ENCODE measurements around the gene GABRA5.

Gene GABRA5

DNA sequence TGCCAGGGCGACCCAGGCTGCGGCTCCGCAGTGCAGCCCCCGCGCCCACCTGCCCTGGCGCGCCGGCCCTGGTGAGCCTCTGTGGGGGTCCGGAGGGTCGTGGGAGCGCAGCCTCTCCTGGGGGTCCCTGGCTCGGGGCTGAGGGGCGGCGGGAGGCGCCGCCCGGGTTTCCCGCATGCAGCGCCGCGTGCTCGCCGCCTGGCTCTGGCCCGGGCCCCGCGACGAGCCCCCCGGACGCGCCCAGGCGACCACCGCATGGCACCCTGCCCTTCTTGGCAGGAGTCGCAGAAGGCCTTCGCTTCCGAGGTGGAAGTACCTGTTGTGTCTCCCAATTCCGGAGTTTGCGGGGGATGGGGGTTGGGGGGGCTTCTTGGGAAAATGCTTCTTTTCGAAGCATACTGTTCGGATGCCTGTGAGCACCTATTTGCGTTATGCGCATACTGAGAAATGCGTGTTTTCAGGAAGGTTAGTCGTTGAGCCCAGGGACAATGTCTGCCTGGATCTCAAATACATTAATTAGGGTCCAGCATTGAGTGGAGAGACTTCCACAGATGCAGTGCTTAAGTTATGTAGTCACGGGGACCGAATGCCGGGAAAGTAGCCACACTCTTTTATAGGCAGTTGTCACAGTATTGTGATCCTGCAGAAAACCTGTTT lies 1.3 kb downstream of the GABRA5 start:
- no peak overlapping the region for H3K27ac Mint-ChIP-seq
- H3K4me1 Mint-ChIP-seq (ENCODE audit: low read depth), result no peaks in the 10 kb centered on the region
- H3K36me3 Mint-ChIP-seq, result no peaks in the 10 kb centered on the region
- no peaks in the 10 kb centered on the region for H3K9me3 Mint-ChIP-seq (ENCODE audit: low read depth)
- H3K4me3 Mint-ChIP-seq, result no peak overlapping the region
- H3K27me3 Mint-ChIP-seq, result peaks cover 20% of the 10 kb centered on the region

- Mint-ChIP-seq H3K9me3 (ENCODE audit: low read depth) (no peaks in the 10 kb centered on the region), H3K27ac (no peak overlapping the region), H3K4me3 (no peak overlapping the region), H3K4me1 (ENCODE audit: low read depth) (no peaks in the 10 kb centered on the region), H3K27me3 (peaks cover 20% of the 10 kb centered on the region), H3K36me3 (no peaks in the 10 kb centered on the region)
Measured at GRCh38 chr15:26869628-26870027, 2.8 kb downstream of the GABRA5 start.

GRCh38 chr15:26870346-26870745 lies 3.5 kb downstream of the GABRA5 start:
- no peaks in the 10 kb centered on the region for H3K36me3 Mint-ChIP-seq
- H3K4me1 Mint-ChIP-seq (ENCODE audit: low read depth), result no peaks in the 10 kb centered on the region
- no peaks in the 10 kb centered on the region for H3K9me3 Mint-ChIP-seq (ENCODE audit: low read depth)
- H3K27ac Mint-ChIP-seq, result no peak overlapping the region
- H3K4me3 Mint-ChIP-seq, result no peak overlapping the region
- peaks cover 17% of the 10 kb centered on the region for H3K27me3 Mint-ChIP-seq

DNA sequence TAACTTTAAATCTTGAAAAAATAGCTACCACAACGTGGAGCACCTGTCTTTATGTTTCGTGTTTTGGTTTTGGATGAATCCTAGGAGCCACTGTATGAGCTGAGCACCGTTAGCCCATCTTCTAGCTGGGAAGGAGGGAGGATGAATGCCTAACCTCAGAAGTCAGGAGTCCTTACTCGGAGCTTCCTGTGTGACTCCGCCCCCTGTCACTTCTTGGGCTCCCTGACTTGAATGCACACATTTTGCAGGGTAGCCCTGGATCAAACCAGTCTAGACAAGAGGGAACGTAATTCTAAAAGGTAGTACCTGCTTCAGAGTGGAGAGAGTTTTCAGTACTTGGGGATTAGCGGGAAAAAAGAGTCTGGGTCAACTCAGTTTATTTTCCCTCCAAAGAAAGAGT lies 5.3 kb downstream of the GABRA5 start:
- H3K27me3 Mint-ChIP-seq, result peaks cover 7% of the 10 kb centered on the region
- H3K27ac Mint-ChIP-seq, result no peak overlapping the region
- no peaks in the 10 kb centered on the region for H3K36me3 Mint-ChIP-seq
- no peaks in the 10 kb centered on the region for H3K9me3 Mint-ChIP-seq (ENCODE audit: low read depth)
- no peak overlapping the region for H3K4me3 Mint-ChIP-seq
- no peaks in the 10 kb centered on the region for H3K4me1 Mint-ChIP-seq (ENCODE audit: low read depth)

DNA sequence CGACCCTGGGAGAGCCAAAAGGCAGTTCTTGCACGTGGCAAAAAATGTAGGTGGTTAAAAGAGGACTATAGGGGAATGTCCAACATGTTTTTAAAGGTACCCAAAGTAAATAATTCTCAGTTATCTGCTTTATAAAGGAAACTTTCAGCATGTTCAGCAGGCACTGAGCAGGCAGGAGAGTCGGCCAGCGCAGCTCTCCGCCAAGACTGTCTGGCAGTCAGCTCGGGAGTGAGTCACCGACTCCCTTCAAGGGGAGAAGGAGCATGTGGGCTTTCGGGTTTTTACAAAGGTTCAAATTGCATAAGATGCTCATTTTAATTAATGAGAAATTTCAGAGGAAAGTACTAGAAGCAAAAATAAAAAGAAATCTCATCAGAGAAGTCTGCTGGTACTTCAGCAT lies 7.0 kb downstream of the GABRA5 start:
- no peak overlapping the region for H3K27ac Mint-ChIP-seq
- H3K9me3 Mint-ChIP-seq (ENCODE audit: low read depth), result no peaks in the 10 kb centered on the region
- H3K4me1 Mint-ChIP-seq (ENCODE audit: low read depth), result no peaks in the 10 kb centered on the region
- no peak overlapping the region for H3K4me3 Mint-ChIP-seq
- peaks cover 2% of the 10 kb centered on the region for H3K27me3 Mint-ChIP-seq
- H3K36me3 Mint-ChIP-seq, result no peaks in the 10 kb centered on the region

- no peaks in the 10 kb centered on the region for H3K4me1 Mint-ChIP-seq (ENCODE audit: low read depth)
- no peaks in the 10 kb centered on the region for H3K9me3 Mint-ChIP-seq (ENCODE audit: low read depth)
- H3K36me3 Mint-ChIP-seq, result no peaks in the 10 kb centered on the region
- no peaks in the 10 kb centered on the region for H3K27me3 Mint-ChIP-seq
- H3K27ac Mint-ChIP-seq, result no peak overlapping the region
- H3K4me3 Mint-ChIP-seq, result no peak overlapping the region
Measured at GRCh38 chr15:26874774-26875475, 8.1 kb downstream of the GABRA5 start.

- Mint-ChIP-seq H3K27me3 (no peaks in the 10 kb centered on the region), H3K36me3 (no peaks in the 10 kb centered on the region), H3K9me3 (ENCODE audit: low read depth) (no peaks in the 10 kb centered on the region), H3K4me3 (no peak overlapping the region), H3K27ac (no peak overlapping the region), H3K4me1 (ENCODE audit: low read depth) (no peaks in the 10 kb centered on the region)
Measured at GRCh38 chr15:26875476-26875850, 8.6 kb downstream of the GABRA5 start.

DNA sequence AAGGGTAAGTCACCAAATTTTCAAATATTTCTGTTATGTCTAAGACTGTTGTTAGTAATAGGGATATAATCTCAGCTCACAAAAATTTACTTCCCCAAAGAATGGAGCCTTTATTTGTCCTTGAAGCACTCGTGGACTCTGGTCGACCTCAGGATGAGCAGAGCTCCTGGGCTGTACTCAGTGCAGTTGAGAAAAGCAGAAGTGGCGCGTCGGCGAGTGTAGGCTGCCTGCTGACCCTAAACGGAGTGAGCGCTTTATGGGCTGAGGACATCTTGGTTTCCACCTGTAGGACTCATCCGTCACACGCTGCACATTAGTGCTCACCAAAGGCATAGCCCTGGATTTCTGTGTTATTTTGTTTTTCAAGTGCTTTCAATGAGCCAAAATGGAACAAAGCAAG lies 11.0 kb downstream of the GABRA5 start:
- no peaks in the 10 kb centered on the region for H3K4me1 Mint-ChIP-seq (ENCODE audit: low read depth)
- no peaks in the 10 kb centered on the region for H3K27me3 Mint-ChIP-seq
- no peak overlapping the region for H3K27ac Mint-ChIP-seq
- H3K4me3 Mint-ChIP-seq, result no peak overlapping the region
- H3K9me3 Mint-ChIP-seq (ENCODE audit: low read depth), result no peaks in the 10 kb centered on the region
- H3K36me3 Mint-ChIP-seq, result no peaks in the 10 kb centered on the region

- no peaks in the 10 kb centered on the region for H3K27me3 Mint-ChIP-seq
- H3K9me3 Mint-ChIP-seq (ENCODE audit: low read depth), result no peaks in the 10 kb centered on the region
- H3K4me3 Mint-ChIP-seq, result no peak overlapping the region
- no peaks in the 10 kb centered on the region for H3K36me3 Mint-ChIP-seq
- no peak overlapping the region for H3K27ac Mint-ChIP-seq
- no peaks in the 10 kb centered on the region for H3K4me1 Mint-ChIP-seq (ENCODE audit: low read depth)
Measured at GRCh38 chr15:26879706-26880105, 12.8 kb downstream of the GABRA5 start.

DNA sequence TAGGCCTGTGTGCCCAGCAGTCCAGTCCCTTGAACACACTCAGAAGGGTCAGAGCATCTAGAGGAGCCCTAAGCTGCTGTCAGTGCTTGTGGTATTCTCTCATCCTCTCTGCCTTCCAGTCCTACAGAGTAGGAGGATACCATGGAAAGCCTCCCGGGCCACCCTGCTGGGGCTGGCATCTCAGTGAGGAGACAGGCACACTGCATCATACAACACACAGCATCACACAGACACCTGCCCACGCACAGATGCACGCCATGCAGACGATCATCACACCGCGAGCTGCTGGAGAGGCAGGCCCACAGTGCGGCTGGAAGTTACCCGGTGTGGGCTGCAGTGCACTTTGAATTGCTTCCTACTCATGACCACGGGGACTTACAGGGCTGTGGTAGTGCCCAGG lies 15.2 kb downstream of the GABRA5 start:
- Mint-ChIP-seq H3K27me3 (no peaks in the 10 kb centered on the region), H3K27ac (no peak overlapping the region), H3K4me1 (ENCODE audit: low read depth) (no peaks in the 10 kb centered on the region), H3K9me3 (ENCODE audit: low read depth) (no peaks in the 10 kb centered on the region), H3K36me3 (no peaks in the 10 kb centered on the region), H3K4me3 (no peak overlapping the region)

DNA sequence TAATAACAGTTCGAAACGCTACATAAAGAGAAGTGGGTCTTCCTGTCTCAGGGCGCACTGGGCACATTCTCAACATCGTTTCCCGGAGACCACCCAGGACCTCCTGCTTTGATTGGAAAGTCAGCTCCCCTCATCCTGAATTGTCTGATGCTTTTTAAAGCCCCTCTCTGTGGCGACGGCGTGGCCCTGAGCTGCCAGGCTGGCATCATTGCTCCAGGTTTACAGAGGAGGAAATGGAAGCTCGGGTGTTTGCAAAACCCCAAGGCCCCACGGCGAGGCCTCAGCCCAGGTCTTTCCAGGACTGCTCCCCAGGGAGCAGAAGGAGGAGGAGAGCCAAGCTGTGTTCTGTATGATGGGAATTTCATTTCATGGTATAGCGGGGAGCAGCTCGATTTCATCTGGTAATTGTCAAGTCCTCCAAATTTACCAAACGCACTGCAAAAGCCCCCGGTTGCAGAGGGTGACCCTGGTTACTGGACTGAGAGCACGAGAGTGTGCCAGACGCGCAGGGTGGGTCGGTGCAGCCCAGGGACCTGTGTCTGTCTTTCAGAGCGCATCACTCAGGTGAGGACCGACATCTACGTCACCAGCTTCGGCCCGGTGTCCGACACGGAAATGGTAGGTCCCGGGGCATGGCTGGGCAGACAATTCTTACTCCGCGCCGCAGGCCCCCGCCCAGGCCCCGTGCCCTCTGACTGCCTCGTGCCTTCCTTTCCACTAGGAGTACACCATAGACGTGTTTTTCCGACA lies 15.9 kb downstream of the GABRA5 start:
- Mint-ChIP-seq H3K36me3 (no peaks in the 10 kb centered on the region), H3K27ac (no peak overlapping the region), H3K4me3 (no peak overlapping the region), H3K4me1 (ENCODE audit: low read depth) (no peaks in the 10 kb centered on the region), H3K27me3 (no peaks in the 10 kb centered on the region), H3K9me3 (ENCODE audit: low read depth) (no peaks in the 10 kb centered on the region)

GRCh38 chr15:26883466-26883865 lies 16.6 kb downstream of the GABRA5 start:
- Mint-ChIP-seq H3K4me3 (no peak overlapping the region), H3K36me3 (no peaks in the 10 kb centered on the region), H3K27me3 (no peaks in the 10 kb centered on the region), H3K9me3 (ENCODE audit: low read depth) (no peaks in the 10 kb centered on the region), H3K4me1 (ENCODE audit: low read depth) (no peaks in the 10 kb centered on the region), H3K27ac (no peak overlapping the region)

DNA sequence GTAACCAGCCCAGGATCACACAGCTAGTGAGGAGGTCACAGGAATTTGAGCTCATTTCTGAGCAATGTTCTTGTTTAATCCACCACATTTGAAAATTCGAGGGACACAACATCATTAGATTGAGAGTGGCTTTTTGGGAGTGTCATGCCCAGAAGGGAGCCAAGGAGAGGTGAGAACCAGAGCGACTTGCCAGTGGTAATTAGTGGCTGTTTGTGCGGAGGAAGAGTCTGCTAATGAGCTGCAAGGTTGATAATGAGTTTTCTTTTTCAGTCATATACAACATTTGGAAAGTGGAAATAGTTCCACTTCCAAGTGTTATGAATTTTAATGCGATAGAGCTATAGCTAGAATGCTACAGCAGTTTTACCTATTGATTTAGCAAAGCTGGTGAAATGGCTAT lies 19.7 kb downstream of the GABRA5 start:
- H3K36me3 Mint-ChIP-seq, result no peaks in the 10 kb centered on the region
- no peaks in the 10 kb centered on the region for H3K9me3 Mint-ChIP-seq (ENCODE audit: low read depth)
- H3K27me3 Mint-ChIP-seq, result peaks cover 5% of the 10 kb centered on the region
- no peak overlapping the region for H3K4me3 Mint-ChIP-seq
- H3K4me1 Mint-ChIP-seq (ENCODE audit: low read depth), result peaks cover 2% of the 10 kb centered on the region
- H3K27ac Mint-ChIP-seq, result no peak overlapping the region

GRCh38 chr15:26887926-26888666 lies 21.2 kb downstream of the GABRA5 start:
- Mint-ChIP-seq H3K36me3 (no peaks in the 10 kb centered on the region), H3K4me3 (no peak overlapping the region), H3K27me3 (peaks cover 5% of the 10 kb centered on the region), H3K9me3 (ENCODE audit: low read depth) (no peaks in the 10 kb centered on the region), H3K27ac (no peak overlapping the region), H3K4me1 (ENCODE audit: low read depth) (peaks cover 2% of the 10 kb centered on the region)

DNA sequence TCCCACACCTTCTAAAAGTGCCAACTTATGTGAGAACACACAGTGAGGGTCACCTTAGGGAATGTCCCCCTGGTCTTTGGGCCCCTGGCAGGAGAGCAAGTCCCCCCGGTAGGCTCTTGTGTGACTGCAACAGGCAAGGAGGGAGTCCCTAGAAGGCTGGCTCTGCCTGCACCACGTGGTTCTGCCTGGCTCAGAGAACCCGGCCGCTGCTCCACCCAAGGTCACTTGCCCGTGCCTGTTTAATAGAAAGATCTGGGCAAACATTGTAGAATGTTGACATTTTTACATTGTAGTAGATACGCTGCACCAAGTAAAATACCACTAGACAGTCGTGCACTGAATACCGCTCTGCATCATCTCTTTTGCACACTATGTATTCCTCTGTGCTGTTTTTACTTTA lies 21.9 kb downstream of the GABRA5 start:
- Mint-ChIP-seq H3K4me3 (no peak overlapping the region), H3K4me1 (ENCODE audit: low read depth) (peaks cover 2% of the 10 kb centered on the region), H3K9me3 (ENCODE audit: low read depth) (no peaks in the 10 kb centered on the region), H3K36me3 (no peaks in the 10 kb centered on the region), H3K27me3 (peaks cover 5% of the 10 kb centered on the region), H3K27ac (no peak overlapping the region)

Measured in activated naive CD8-positive, alpha-beta T cell (primary cell).